Body of pancreas (tissue), 4 donors: ENCODE data around the gene FCN3. TPM values are rescaled to one million over a fixed set of nuclear protein-coding genes. Genes with fewer than 3 reads are reported as not detected.
A peak's percentile ranks its signal among the peaks of the same experiment; 100 is the strongest.

Source experiments
- ATAC-seq: fragments of 150-250 bp; one replicate; pipeline ENCODE4 v1.9.1; 2016
- DNase-seq, 4 donors: peaks; one replicate each; pipeline ENCODE4 v3.0.0-alpha.2; 2019
- H3K27ac ChIP-seq, 4 donors: fragments of 200-600 bp; sonication (generic); 1 replicate in 3 of 4; 2 replicates in 1 of 4; pipeline versions ENCODE4 v1.5.1 to v1.6.1; 2016 to 2019; ENCODE audit warnings: mild to moderate bottlenecking in 1 of 4, mixed read lengths in 1 of 4, moderate library complexity in 1 of 4
- H3K27me3 ChIP-seq, 2 donors: fragments of 200-600 bp; sonication (generic); one replicate each; pipeline ENCODE4 v1.6.0; 2016; ENCODE audit warnings: mild to moderate bottlenecking in 1 of 2
- H3K36me3 ChIP-seq, 2 donors: fragments of 200-600 bp; sonication (generic); replicated peaks in 1 of 2; 2 replicates each; pipeline ENCODE4 v1.5.1; 2016; ENCODE audit warnings: low read depth in 2 of 2; ENCODE audit not compliant: insufficient read depth in 1 of 2
- H3K4me1 ChIP-seq: fragments of 200-600 bp; sonication (generic); one replicate; pipeline ENCODE4 v1.6.0; 2016
- H3K4me3 ChIP-seq, 2 donors: fragments of 200-600 bp; sonication (generic); 1 replicate in 1 of 2; 2 replicates in 1 of 2; pipeline ENCODE4 v1.5.1; 2016 to 2019
- H3K9me3 ChIP-seq, 3 donors: fragments of 200-600 bp; sonication (generic); 1 replicate in 2 of 3; 2 replicates in 1 of 3; pipeline ENCODE4 v1.5.1; 2016
- POLR2A ChIP-seq, 3 donors: fragments of 450-650 bp; IDR thresholded peaks; one replicate each; pipeline ENCODE4 v1.6.1; 2016; ENCODE audit warnings: antibody characterized with exemption in 3 of 3, mild to moderate bottlenecking in 2 of 3
- WGBS, 2 donors: methylation state at CpG; one replicate each; pipeline ENCODE4 v1.1.5; 2017; 5-methylcytosine and 5-hydroxymethylcytosine counted together
- intact Hi-C: fragments of 100-400 bp; cut with DNase I; formaldehyde crosslinking; loops from one replicate; pipeline ENCODE4 v1.15.1; 2023
- total RNA-seq, 2 donors: library from RNA; depleted of rRNA; stranded (reverse); fragments of >200 nt; gene quantifications; one replicate each; pipeline ENCODE4 v1.1.0, GENCODE V29; 2016
- TF ChIP-seq, protein P1 (sequence below), 7 experiments: fragments of 450-650 bp in 4 of 7; fragments of 200-600 bp in 3 of 7; sonication (generic) in 3 of 7; IDR thresholded peaks; one replicate each; pipeline ENCODE4 v1.5.1; 2016 to 2019; ENCODE audit warnings: antibody characterized with exemption in 7 of 7

Gene FCN3
- total RNA-seq, 2 donors from 2014 or later = 1.3 to 1.6 TPM

DNA sequence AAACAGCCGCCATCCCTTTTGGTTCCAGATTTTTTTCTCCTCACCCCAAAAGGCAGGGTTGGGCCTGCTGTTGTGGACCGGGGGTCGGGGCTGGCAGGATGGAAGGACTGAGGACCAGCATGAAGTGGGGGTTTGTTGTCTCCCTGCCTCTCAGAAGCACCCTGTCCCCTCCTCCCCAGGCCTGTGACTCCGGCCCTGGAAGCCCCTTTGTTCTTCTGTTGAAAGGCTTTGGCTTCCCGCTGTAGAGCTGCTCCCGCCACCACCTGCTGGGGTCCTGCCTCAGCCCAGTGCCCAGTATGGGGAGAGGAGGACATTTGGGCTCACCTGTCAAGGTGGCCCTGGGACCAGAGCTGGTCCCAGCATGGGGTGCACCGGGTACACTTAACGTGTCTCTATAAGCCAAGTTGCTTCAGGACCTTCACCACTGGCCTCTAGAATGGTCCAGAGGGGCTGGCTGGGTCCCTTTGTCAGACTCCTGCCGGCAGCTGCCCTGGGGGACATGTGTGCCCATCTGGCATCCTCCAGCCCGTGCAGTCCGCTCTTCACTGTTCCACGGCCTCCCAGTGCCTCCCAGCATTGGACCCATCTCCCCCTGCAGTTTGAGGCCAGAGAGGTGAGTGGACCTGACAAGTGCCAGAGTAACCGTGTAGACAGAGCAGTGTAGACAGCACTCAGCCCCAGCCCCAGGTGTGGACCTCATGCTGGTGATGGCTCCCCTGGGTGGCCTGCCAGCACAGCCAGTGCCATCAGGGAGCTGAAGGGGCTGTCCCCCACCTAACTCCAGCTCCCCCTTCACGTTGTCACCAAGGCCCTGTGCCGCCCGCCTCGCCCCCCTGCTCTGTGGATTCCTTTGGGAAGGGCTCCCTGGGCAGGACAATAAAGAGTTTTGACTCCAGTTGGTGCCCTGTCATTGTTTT, 38.9 kb downstream of the FCN3 start:
- 88 to 94% methylated on average over 15 of the region's 17 CpGs for WGBS, 2 donors
- TF ChIP-seq POLR2A (IDR thresholded peaks at IDR 0.05) = no peak
- Histone ChIP-seq H3K4me1 (peaks cover 2% of the 10 kb centered on the region), H3K27ac (no peak overlapping the region), H3K4me3 (no peak overlapping the region), H3K27me3 (no peaks in the 10 kb centered on the region), H3K36me3 (peaks cover 0 to 21% of the 10 kb centered on the region in 2 donors), H3K9me3 (no peaks in the 10 kb centered on the region)
- DNase-seq (no peak), ATAC-seq (no peak)
- intact Hi-C loops = no loop called here

DNA sequence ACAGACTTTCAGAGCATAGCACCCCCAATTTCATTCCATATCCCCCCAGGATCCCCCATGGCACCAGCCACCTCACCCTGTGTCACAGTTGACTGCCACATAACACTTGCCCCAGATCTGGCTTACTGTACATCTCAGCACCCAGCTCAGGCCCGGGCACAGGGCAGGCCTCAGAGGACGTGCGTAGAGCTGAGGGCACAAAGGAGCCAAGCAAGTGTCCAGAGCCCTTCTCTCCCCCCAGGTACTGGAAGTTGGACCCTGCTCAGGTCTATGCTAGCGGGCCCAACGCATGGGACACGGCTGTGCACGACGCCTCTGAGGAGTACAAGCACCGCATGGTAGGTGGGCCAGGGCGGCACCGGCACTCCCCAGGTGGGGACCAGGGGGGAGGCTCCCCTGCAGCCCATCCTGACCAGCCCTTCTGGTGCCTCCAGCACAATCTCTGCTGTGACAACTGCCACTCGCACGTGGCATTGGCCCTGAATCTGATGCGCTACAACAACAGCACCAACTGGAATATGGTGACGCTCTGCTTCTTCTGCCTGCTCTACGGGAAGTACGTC, 40.8 kb downstream of the FCN3 start:
- H3K9me3 ChIP-seq = no peaks in the 10 kb centered on the region
- peaks cover 0 to 21% of the 10 kb centered on the region in 2 donors for H3K36me3 ChIP-seq
- no peaks in the 10 kb centered on the region for H3K27me3 ChIP-seq
- no peak overlapping the region for H3K27ac ChIP-seq
- WGBS, 2 donors = 87 to 100% methylated on average over 1 to 17 of the region's 17 CpGs
- TF ChIP-seq POLR2A (IDR thresholded peaks at IDR 0.05) = no peak
- TF ChIP-seq, protein P1, sequence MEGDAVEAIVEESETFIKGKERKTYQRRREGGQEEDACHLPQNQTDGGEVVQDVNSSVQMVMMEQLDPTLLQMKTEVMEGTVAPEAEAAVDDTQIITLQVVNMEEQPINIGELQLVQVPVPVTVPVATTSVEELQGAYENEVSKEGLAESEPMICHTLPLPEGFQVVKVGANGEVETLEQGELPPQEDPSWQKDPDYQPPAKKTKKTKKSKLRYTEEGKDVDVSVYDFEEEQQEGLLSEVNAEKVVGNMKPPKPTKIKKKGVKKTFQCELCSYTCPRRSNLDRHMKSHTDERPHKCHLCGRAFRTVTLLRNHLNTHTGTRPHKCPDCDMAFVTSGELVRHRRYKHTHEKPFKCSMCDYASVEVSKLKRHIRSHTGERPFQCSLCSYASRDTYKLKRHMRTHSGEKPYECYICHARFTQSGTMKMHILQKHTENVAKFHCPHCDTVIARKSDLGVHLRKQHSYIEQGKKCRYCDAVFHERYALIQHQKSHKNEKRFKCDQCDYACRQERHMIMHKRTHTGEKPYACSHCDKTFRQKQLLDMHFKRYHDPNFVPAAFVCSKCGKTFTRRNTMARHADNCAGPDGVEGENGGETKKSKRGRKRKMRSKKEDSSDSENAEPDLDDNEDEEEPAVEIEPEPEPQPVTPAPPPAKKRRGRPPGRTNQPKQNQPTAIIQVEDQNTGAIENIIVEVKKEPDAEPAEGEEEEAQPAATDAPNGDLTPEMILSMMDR (IDR thresholded peaks at IDR 0.05) = no peak
- intact Hi-C loops = no loop called here
- DNase-seq (no peak), ATAC-seq (no peak)
- no peak overlapping the region for H3K4me3 ChIP-seq
- no peaks in the 10 kb centered on the region for H3K4me1 ChIP-seq

DNA sequence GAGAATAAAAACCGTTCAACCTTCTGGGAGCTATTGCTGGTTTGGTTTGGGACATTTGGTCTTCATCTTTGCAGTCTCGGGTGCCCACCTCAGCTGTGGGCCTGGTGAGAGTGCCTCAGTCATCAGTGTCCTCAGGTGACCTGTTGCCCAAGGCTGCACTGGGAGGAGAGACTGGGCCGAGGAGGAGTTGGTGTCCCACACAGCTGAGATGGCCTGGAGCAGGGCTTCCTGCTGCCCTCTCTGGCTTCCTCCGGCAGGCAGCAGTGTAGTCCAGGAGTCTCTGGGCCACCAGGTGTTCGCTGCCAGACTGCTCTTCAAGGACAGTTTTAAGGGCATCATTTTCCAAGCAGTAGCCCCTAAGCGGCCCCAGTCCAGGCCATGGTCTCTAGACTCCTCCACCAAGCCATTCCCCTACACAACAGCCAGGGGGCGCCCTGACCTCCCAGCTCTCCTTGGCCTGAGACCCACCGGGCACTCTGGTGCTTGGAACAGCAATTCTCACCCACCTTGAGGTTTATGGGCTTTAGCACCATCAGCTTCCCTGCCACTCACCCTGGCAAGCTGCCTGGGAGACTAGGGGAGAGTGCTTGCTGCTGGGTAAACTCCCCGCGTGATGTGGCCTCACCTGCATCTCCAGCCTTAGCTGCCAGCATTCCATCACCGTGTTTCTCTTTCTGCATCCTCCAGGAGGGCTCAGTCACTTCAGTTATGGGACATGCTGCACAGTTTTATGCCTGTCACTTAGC, 41.9 kb downstream of the FCN3 start:
- 54 to 58% methylated on average over 11 of the region's 11 CpGs for WGBS, 2 donors
- TF ChIP-seq, protein P1 (IDR thresholded peaks at IDR 0.05) = peak; percentile 53 to 80 (median 73)
- TF ChIP-seq POLR2A (IDR thresholded peaks at IDR 0.05) = no peak
- no peaks in the 10 kb centered on the region for H3K9me3 ChIP-seq
- ATAC-seq = peak; percentile 60
- H3K4me3 ChIP-seq = no peak overlapping the region
- intact Hi-C loops = no loop called here
- H3K36me3 ChIP-seq = peaks cover 0 to 21% of the 10 kb centered on the region in 2 donors
- DNase-seq = peak; percentile 40 to 59 (median 48)
- no peak overlapping the region for H3K27ac ChIP-seq
- no peaks in the 10 kb centered on the region for H3K27me3 ChIP-seq
- H3K4me1 ChIP-seq = no peaks in the 10 kb centered on the region

DNA sequence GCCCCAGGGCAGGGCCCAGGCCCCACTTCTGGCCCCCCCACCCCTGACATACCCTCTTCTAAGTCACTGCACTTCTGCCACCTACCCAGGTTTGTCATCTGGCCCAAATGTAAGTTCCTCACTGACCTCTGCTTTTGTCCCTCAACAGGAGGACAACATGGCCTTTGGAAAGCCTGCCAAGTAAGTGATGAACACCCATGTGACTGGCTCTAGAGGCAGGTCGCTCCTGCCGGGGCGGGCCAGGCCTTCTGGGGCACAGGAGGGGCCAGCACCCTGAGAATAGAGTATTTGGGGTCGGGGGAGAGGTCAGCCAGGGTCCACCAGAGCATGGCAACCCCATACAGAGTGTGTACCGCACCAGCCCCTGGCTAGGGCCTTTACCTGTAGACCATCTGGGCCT, 42.7 kb downstream of the FCN3 start:
- Histone ChIP-seq H3K36me3 (peaks cover 0 to 21% of the 10 kb centered on the region in 2 donors), H3K4me3 (no peak overlapping the region), H3K27me3 (no peaks in the 10 kb centered on the region), H3K4me1 (no peaks in the 10 kb centered on the region), H3K9me3 (no peaks in the 10 kb centered on the region), H3K27ac (no peak overlapping the region)
- DNase-seq = no peak
- TF ChIP-seq POLR2A (IDR thresholded peaks at IDR 0.05) = no peak
- TF ChIP-seq, protein P1 (IDR thresholded peaks at IDR 0.05) = no peak
- 84% methylated on average over 5 of the region's 5 CpGs; no CpG with 5 or more reads in 1 of the 2 donors for WGBS, 2 donors
- intact Hi-C loops = no loop called here
- no peak for ATAC-seq

DNA sequence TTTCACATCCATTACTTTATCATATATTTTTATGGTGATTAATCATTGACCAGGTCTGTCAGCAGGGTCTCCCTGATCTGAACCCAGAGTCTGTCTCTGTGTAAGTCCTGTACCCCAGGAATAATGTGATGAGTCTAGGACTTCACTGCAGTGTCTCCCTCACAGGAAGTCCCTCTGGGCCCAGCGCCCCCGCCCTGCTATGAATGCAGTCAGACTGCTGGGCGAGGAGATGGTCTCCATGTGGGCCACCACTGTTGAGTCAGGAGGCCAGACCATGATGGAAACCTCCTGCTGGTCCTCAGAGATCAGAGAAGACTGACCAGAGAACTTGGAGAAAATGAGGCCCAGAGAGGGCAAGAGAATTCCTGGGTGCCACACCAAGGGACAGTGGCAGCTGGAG, 43.2 kb downstream of the FCN3 start:
- Histone ChIP-seq H3K27ac (no peak overlapping the region), H3K36me3 (peaks cover 0 to 21% of the 10 kb centered on the region in 2 donors), H3K4me1 (no peaks in the 10 kb centered on the region), H3K9me3 (no peaks in the 10 kb centered on the region), H3K27me3 (no peaks in the 10 kb centered on the region), H3K4me3 (no peak overlapping the region)
- ATAC-seq = no peak
- WGBS, 2 donors = 80 to 91% methylated on average over 2 to 3 of the region's 3 CpGs
- intact Hi-C loops = no loop called here
- no peak for DNase-seq
- TF ChIP-seq POLR2A (IDR thresholded peaks at IDR 0.05) = no peak
- TF ChIP-seq, protein P1 (IDR thresholded peaks at IDR 0.05) = no peak
